ENCODE measurements around the gene ZNF546.

ZNF546 gene

DNA sequence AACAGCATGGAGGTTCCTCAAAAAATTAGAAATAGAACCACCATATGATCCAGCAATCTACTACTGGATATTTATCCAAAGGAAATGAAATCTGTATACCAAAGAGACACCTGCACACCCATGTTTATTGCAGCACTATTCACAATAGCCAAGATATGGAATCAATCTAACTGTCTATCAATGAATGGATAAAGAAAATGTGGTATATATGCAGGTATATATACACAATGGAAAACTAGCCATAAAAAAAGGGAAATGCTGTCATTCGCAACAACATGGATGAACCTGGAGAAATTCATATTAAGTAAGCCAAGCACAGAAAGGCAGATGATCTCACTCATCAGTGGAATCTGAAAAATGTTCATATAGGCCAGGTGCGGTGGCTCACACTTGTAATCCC lies 56.6 kb downstream of the ZNF546 start:
- DNase-seq (ENCODE audit: low read depth in 4 of 4, low spot score in 1 of 4) = no peak

DNA sequence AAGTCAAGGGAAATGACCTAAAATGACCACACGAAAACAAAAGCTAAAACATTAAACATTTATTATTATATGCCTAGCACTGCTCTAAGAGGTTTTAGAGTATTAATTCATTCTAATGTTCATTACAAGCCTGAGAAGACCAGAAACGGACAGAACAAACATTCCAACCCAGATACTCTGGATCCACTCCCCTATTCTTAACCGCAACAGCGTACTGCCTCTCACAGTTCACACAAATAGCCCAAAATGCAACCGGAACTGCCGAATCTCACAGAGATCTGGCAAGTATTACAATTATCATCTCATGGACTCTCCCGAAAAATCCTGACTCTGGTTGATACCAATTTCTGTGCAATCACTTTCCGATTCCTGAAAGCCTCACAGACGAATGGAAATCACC lies 57.8 kb downstream of the ZNF546 start:
- no peak for DNase-seq (ENCODE audit: low read depth in 4 of 4, low spot score in 1 of 4)

DNA sequence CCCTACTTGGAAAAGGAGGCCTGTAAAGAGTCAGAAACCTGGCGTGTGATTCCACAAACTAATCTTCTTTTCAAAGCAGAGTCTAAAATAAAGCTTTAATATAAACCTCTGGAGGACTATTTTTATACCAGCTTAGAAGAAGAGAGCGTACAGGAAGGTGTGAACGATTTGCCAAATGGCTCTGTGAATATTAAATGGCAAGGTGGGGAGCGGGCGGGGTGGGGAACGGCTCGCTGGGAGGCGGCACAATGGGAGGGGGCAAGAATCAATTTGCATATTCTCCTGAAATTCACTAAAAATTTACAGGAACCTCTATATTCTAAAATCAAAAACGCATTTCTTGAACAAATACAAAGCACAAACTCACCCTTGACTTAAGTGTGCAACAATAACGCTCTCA lies 58.2 kb downstream of the ZNF546 start:
- DNase-seq (ENCODE audit: low read depth in 4 of 4, low spot score in 1 of 4) = no peak

DNA sequence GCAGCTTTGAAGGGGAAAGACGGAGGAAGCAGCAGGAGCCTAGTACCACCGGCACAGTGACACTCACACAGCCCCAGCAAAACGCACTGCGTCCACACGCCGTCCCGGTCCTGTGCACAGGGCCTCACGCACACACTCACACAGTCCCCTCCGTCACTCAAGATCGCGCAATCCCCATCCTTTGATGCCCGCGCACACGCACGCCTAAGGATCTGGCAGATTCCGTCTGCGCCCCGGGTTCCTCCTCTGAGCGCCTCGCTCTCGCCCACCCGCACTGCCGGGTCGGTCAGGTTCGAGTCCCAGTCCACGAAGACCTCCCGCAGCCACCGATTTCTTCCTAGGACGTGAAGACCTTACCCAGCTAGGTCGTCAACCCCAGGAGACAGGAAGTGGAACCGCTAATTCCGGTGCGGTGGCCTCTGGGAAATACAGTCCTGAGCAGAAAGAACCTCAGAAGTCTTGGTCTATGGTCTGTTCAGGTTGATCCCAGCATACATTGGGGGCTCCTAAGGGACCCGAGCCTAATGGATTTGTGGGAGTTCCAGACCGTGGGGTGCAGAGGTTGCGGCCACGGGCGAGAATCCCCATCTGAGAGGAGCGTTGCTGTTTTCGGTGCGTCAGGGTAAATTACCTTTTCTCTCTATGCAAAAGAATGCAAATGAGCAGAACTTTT lies 59.1 kb downstream of the ZNF546 start, which contains the start of gene ZNF780B:
TSS of gene ZNF780B (minus strand) at position 400 of the 673 bp plus-strand sequence. CDS start 5,899 bp downstream, outside the sequence.
- DNase-seq (ENCODE audit: low read depth in 4 of 4, low spot score in 1 of 4) = peak; percentile 32 to 62 (median 46)

DNA sequence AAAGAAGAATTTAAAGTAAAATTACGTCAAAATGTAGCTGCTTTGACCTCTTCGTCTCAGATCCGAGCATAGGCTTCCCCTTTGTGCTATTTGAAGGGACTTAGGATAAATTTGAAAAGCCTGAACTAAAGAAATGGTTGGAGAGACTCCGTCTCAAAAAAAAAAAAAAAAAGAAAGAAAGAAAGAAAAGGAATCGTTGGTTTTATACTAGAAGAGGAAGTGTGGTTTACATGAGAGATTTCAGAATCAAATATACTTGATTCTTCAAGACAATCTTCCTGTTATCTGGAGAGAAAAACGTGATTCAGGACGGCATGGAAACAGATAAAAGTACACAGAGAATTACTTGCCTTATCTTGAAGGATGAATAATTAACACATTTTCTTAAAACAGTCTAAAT lies 59.6 kb downstream of the ZNF546 start:
- DNase-seq (ENCODE audit: low read depth in 4 of 4, low spot score in 1 of 4) = no peak

DNA sequence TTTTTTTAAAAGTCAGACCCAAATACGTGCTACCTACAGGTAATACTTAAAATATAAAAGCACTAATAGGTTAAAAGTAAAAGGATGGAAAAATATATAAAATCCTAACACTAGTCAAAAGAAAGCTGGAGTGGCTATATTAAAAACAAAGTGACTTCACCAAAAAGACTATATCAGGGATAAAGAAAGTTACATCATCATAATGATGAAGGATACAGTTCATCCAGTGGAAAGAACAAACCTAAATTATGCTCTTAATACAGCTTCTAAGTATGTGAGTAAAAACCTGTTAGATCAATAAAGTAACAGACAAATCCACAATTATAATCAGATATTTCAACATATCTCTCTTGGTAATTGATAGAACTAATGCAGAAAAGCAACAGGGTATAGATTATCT lies 60.3 kb downstream of the ZNF546 start:
- no peak for DNase-seq (ENCODE audit: low read depth in 4 of 4, low spot score in 1 of 4)

DNA sequence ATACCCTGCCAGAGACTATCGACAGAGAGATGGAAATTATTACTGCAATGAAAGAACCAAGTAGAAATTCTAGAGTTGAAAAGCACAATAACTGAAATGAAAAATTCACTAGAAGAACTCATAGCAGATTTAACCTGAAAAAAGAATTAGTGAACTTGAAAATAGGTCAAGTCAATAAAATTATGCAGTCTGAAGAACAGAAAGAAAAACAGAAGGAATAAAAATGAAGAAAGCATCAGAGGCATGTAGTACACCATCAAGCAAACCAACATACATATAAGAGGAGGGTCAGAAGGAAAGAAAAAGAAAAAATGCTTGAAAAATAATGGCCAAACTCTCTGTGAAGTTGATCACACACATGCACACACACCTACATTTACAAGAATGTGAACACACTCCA lies 62.8 kb downstream of the ZNF546 start:
- no peak for DNase-seq (ENCODE audit: low read depth in 4 of 4, low spot score in 1 of 4)

DNA sequence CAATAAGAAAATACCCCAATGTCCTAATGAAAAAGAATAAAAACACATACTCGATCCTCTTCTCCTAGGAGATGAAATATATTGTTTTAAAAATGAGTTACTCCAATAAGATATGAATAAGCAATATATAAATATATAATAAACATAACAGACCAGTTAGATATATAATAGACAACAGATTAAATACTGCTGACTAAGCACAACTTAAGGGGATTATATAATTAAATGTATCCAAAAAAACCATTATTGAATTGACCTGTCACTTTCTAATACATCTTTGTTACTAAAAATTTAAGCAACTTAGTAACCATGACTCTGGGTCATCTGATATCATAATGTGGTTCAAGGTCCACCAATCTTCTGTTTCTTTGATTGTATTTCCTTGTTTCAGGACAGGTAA lies 73.2 kb downstream of the ZNF546 start:
- no peak for DNase-seq (ENCODE audit: low read depth in 4 of 4, low spot score in 1 of 4)

Measured in stimulated activated CD4-positive, alpha-beta T cell treated with anti-CD3 and anti-CD28 coated beads, Interleukin-1b, Interleukin-23, amount 100 ng/mL, for 24 hours (primary cell).